SK-N-SH treated with all-trans-retinoic acid at 6 μM for 48 hours (cell line): Measurements from ENCODE around the gene ORM1.

Source experiments
- ISL1 ChIP-seq: fragments of 250-450 bp; sonication (Bioruptor Pico); IDR thresholded peaks from 2 replicates; pipeline ENCODE4 v2.1.2; 2022; ENCODE audit warnings: mild to moderate bottlenecking, moderate library complexity
- RARB ChIP-seq: fragments of 250-450 bp; sonication (Bioruptor Pico); IDR thresholded peaks from 2 replicates; pipeline ENCODE4 v1.8.0; 2021; ENCODE audit warnings: mild to moderate bottlenecking, moderate library complexity
- ZFP3 ChIP-seq: fragments of 250-450 bp; sonication (Bioruptor Pico); IDR thresholded peaks from 2 replicates; pipeline ENCODE4 v1.5.0; 2020; ENCODE audit warnings: mild to moderate bottlenecking, moderate library complexity
- ZFP30 ChIP-seq: fragments of 450-650 bp; formaldehyde crosslinking; IDR thresholded peaks from 2 replicates; pipeline ENCODE4 v1.5.0; 2022; ENCODE audit warnings: mild to moderate bottlenecking, moderate library complexity
- ZNF70 ChIP-seq: fragments of 450-650 bp; formaldehyde crosslinking; IDR thresholded peaks from 2 replicates; pipeline ENCODE4 v1.5.0; 2020; ENCODE audit warnings: mild to moderate bottlenecking, moderate library complexity
- ZNF8 ChIP-seq: fragments of 450-650 bp; formaldehyde crosslinking; IDR thresholded peaks from 2 replicates; pipeline ENCODE4 v1.5.0; 2020; ENCODE audit warnings: mild to moderate bottlenecking, moderate library complexity
- TF ChIP-seq, protein P1 (sequence below): fragments of 250-450 bp; sonication (Bioruptor Pico); IDR thresholded peaks from 2 replicates; pipeline ENCODE4 v1.5.1; 2021; ENCODE audit warnings: mild to moderate bottlenecking, moderate library complexity

- no peak for TF ChIP-seq ZNF70 (CRISPR knock-in tag)
- no peak for TF ChIP-seq ISL1 (CRISPR knock-in tag)
- no peak for TF ChIP-seq ZNF8 (CRISPR knock-in tag)
- TF ChIP-seq, protein P1, sequence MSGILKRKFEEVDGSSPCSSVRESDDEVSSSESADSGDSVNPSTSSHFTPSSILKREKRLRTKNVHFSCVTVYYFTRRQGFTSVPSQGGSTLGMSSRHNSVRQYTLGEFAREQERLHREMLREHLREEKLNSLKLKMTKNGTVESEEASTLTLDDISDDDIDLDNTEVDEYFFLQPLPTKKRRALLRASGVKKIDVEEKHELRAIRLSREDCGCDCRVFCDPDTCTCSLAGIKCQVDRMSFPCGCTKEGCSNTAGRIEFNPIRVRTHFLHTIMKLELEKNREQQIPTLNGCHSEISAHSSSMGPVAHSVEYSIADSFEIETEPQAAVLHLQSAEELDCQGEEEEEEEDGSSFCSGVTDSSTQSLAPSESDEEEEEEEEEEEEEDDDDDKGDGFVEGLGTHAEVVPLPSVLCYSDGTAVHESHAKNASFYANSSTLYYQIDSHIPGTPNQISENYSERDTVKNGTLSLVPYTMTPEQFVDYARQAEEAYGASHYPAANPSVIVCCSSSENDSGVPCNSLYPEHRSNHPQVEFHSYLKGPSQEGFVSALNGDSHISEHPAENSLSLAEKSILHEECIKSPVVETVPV = no peak
- TF ChIP-seq ZFP30 (CRISPR knock-in tag) = no peak
- no peak for TF ChIP-seq RARB (CRISPR knock-in tag)
- TF ChIP-seq ZFP3 = no peak
Observed at GRCh38 chr9:114344692-114345091, 21.8 kb downstream of the ORM1 start.
